ENCODE results near the gene LGSN. TPM values are rescaled to one million over a fixed set of nuclear protein-coding genes. Genes with fewer than 3 reads are reported as not detected.
"Not testable (repeated sequence)": the region's sequence is repeated elsewhere in the genome, so short reads cannot be mapped to it uniquely, and the experiment has no call there.

LGSN gene
- total and polyA plus RNA-seq, 3 experiments from 2014 or later, result 0.12 TPM; not detected in 2

GRCh38 chr6:63349401-63349800, 29.6 kb upstream of the LGSN start:
- Histone ChIP-seq H3K27ac (ENCODE audit: low read depth, low read length) (no peak overlapping the region), H3K9me3 (ENCODE audit: low read length) (no peaks in the 10 kb centered on the region), H3K4me3 (ENCODE audit: low read length) (no peak overlapping the region), H3K4me1 (ENCODE audit: insufficient read depth, low read length) (no peaks in the 10 kb centered on the region), H3K36me3 (ENCODE audit: insufficient read depth, low read length) (no peaks in the 10 kb centered on the region), H3K27me3 (ENCODE audit: insufficient read depth, low read length, poor library complexity, severe bottlenecking) (no peaks in the 10 kb centered on the region)
- H3K4me3 Mint-ChIP-seq, result no peak overlapping the region
- DNase-seq, result no peak
- peaks cover 0 to 4% (median 3%) of the 10 kb centered on the region in 5 donors for H3K9me3 Mint-ChIP-seq
- H3K27me3 Mint-ChIP-seq, result no peaks in the 10 kb centered on the region
- peaks cover 0 to 1% (median 0%) of the 10 kb centered on the region in 3 donors for H3K36me3 Mint-ChIP-seq
- H3K4me1 Mint-ChIP-seq, result peaks cover 0 to 10% (median 9%) of the 10 kb centered on the region in 3 donors
- POLR2A ChIA-PET, result no interaction called here
- CTCF ChIA-PET, result no interaction called here
- H3K27ac Mint-ChIP-seq, result no peak overlapping the region

- CTCF ChIA-PET, result no interaction called here
- Histone ChIP-seq H3K9me3 (ENCODE audit: low read length) (no peaks in the 10 kb centered on the region), H3K36me3 (ENCODE audit: insufficient read depth, low read length) (no peaks in the 10 kb centered on the region), H3K27ac (ENCODE audit: low read depth, low read length) (no peak overlapping the region), H3K4me1 (ENCODE audit: insufficient read depth, low read length) (no peaks in the 10 kb centered on the region), H3K27me3 (ENCODE audit: insufficient read depth, low read length, poor library complexity, severe bottlenecking) (no peaks in the 10 kb centered on the region), H3K4me3 (ENCODE audit: low read length) (no peak overlapping the region)
- Mint-ChIP-seq H3K27ac (no peak overlapping the region), H3K27me3 (no peaks in the 10 kb centered on the region), H3K9me3 (peaks cover 0 to 4% (median 2%) of the 10 kb centered on the region in 5 donors), H3K4me1 (peaks cover 0 to 10% (median 9%) of the 10 kb centered on the region in 3 donors), H3K4me3 (no peak overlapping the region), H3K36me3 (peaks cover 0 to 1% (median 0%) of the 10 kb centered on the region in 3 donors)
- DNase-seq, result no peak
- POLR2A ChIA-PET, result no interaction called here
These were observed 29.1 kb upstream of the LGSN start for GRCh38 chr6:63348836-63349235.

- CTCF ChIA-PET, result no interaction called here
- Mint-ChIP-seq H3K9me3 (peaks cover 0 to 4% (median 2%) of the 10 kb centered on the region in 5 donors), H3K36me3 (peaks cover 0 to 1% (median 0%) of the 10 kb centered on the region in 3 donors), H3K27me3 (no peaks in the 10 kb centered on the region), H3K4me3 (no peak overlapping the region), H3K27ac (no peak overlapping the region), H3K4me1 (peaks cover 0 to 8% (median 6%) of the 10 kb centered on the region in 3 donors)
- no peaks in the 10 kb centered on the region for H3K9me3 ChIP-seq (ENCODE audit: low read length)
- DNase-seq, result no peak
- no peaks in the 10 kb centered on the region for H3K4me1 ChIP-seq (ENCODE audit: insufficient read depth, low read length)
- no peak overlapping the region for H3K4me3 ChIP-seq (ENCODE audit: low read length)
- H3K36me3 ChIP-seq (ENCODE audit: insufficient read depth, low read length), result no peaks in the 10 kb centered on the region
- no peaks in the 10 kb centered on the region for H3K27me3 ChIP-seq (ENCODE audit: insufficient read depth, low read length, poor library complexity, severe bottlenecking)
- no peak overlapping the region for H3K27ac ChIP-seq (ENCODE audit: low read depth, low read length)
- POLR2A ChIA-PET, result no interaction called here
These were observed 27.8 kb upstream of the LGSN start for GRCh38 chr6:63347599-63347998.

DNA sequence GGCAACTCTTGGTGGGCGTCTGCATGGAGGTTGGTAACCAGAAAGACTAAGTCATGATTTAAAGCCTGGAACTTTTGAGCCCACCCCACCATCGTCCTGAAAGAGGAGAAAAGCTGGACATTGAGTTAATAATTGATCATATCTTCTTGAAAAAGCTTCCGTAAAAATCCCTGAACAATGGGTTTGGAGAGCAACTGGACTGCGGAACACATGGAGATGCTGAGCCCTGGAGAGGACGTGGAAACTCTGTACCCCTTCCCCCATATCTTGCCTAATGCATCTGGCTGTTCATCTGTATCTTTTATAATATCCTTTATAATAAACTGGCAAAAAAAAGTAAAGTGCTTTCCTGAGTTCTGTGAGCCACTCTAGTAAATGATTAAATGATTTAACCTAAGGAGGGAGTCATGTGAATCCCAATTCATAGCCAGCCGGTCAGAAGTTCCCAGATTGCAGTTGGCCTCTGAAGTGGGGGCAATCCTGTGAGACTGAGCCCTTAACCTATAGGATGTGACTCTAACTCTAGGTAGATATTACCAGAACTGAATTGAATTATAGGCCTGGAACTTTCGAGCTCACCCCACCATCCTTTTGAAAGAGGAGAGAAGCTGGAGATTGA, 26.5 kb upstream of the LGSN start:
- Mint-ChIP-seq H3K27me3 (no peaks in the 10 kb centered on the region), H3K9me3 (peaks cover 0 to 4% (median 3%) of the 10 kb centered on the region in 5 donors), H3K36me3 (peaks cover 0 to 1% (median 0%) of the 10 kb centered on the region in 3 donors), H3K4me3 (no peak overlapping the region), H3K4me1 (no peaks in the 10 kb centered on the region), H3K27ac (no peak overlapping the region)
- CTCF ChIA-PET, result no interaction called here
- Histone ChIP-seq H3K9me3 (ENCODE audit: low read length) (no peaks in the 10 kb centered on the region), H3K4me3 (ENCODE audit: low read length) (no peak overlapping the region), H3K27me3 (ENCODE audit: insufficient read depth, low read length, poor library complexity, severe bottlenecking) (no peaks in the 10 kb centered on the region), H3K4me1 (ENCODE audit: insufficient read depth, low read length) (no peaks in the 10 kb centered on the region), H3K27ac (ENCODE audit: low read depth, low read length) (no peak overlapping the region), H3K36me3 (ENCODE audit: insufficient read depth, low read length) (no peaks in the 10 kb centered on the region)
- no peak for DNase-seq
- POLR2A ChIA-PET, result no interaction called here

DNA sequence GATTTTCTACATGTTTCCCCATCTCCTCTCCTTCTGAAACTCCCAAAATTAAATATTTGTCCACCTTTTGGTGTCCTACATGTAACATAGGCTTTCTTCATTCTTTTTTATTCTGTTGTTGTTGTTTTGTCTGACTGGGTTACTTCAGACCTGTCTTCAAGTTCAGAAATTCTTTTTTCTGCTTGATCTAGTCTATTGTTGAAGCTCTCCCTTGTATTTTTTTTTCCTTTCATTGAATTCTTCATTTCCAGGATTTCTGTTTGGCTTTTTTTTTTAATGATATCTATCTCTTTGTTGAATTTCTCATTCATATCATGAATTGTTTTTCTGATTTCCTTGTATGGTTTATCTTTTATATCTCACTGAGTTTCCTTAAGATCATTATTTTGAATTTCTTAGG, 20.6 kb upstream of the LGSN start:
- no peak overlapping the region for H3K4me3 ChIP-seq (ENCODE audit: low read length)
- H3K4me1 ChIP-seq (ENCODE audit: insufficient read depth, low read length), result no peaks in the 10 kb centered on the region
- no peak for DNase-seq
- Mint-ChIP-seq H3K4me1 (no peaks in the 10 kb centered on the region), H3K27me3 (no peaks in the 10 kb centered on the region), H3K9me3 (peaks cover 7 to 25% (median 11%) of the 10 kb centered on the region in 5 donors), H3K4me3 (no peak overlapping the region), H3K27ac (no peak overlapping the region), H3K36me3 (no peaks in the 10 kb centered on the region)
- ChIA-PET POLR2A (no interaction called here), CTCF (no interaction called here)
- H3K27me3 ChIP-seq (ENCODE audit: insufficient read depth, low read length, poor library complexity, severe bottlenecking), result no peaks in the 10 kb centered on the region
- H3K36me3 ChIP-seq (ENCODE audit: insufficient read depth, low read length), result no peaks in the 10 kb centered on the region
- no peak overlapping the region for H3K27ac ChIP-seq (ENCODE audit: low read depth, low read length)
- peaks cover 4% of the 10 kb centered on the region for H3K9me3 ChIP-seq (ENCODE audit: low read length)

DNA sequence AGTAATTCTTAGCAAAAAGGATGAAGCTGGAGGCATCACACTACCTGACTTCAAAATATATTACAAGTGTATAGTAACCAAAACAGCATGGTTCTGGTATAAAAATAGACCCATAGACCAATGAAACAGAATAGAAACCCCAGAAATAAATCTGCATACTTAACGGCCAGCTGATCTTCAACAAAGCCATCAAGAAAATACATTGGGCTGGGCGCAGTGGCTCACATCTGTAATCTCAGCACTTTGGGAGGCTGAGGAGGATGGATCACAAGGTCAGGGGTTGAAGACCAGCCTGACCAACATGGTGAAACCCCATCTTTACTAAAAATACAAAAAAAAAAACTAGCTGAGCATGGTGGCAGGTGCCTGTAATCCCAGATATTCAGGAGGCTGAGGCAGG, 14.9 kb upstream of the LGSN start:
- H3K4me1 ChIP-seq (ENCODE audit: insufficient read depth, low read length); H3K27ac Mint-ChIP-seq; POLR2A ChIA-PET; H3K27me3 ChIP-seq (ENCODE audit: insufficient read depth, low read length, poor library complexity, severe bottlenecking); H3K4me3 ChIP-seq (ENCODE audit: low read length); H3K27ac ChIP-seq (ENCODE audit: low read depth, low read length); DNase-seq; H3K36me3 ChIP-seq (ENCODE audit: insufficient read depth, low read length); H3K36me3 Mint-ChIP-seq; CTCF ChIA-PET; H3K4me1 Mint-ChIP-seq; H3K4me3 Mint-ChIP-seq; H3K9me3 ChIP-seq (ENCODE audit: low read length); H3K27me3 Mint-ChIP-seq: not testable (repeated sequence)
- H3K9me3 Mint-ChIP-seq, result peaks cover 0 to 25% (median 8%) of the 10 kb centered on the region in 5 donors

GRCh38 chr6:63333440-63333839, 13.7 kb upstream of the LGSN start:
- CTCF ChIA-PET, result no interaction called here
- Histone ChIP-seq H3K27me3 (ENCODE audit: insufficient read depth, low read length, poor library complexity, severe bottlenecking) (no peaks in the 10 kb centered on the region), H3K9me3 (ENCODE audit: low read length) (no peaks in the 10 kb centered on the region), H3K36me3 (ENCODE audit: insufficient read depth, low read length) (no peaks in the 10 kb centered on the region), H3K4me1 (ENCODE audit: insufficient read depth, low read length) (no peaks in the 10 kb centered on the region), H3K4me3 (ENCODE audit: low read length) (no peak overlapping the region), H3K27ac (ENCODE audit: low read depth, low read length) (no peak overlapping the region)
- H3K4me3 Mint-ChIP-seq, result no peak overlapping the region
- H3K4me1 Mint-ChIP-seq, result no peaks in the 10 kb centered on the region
- H3K27ac Mint-ChIP-seq, result no peak overlapping the region
- no peaks in the 10 kb centered on the region for H3K36me3 Mint-ChIP-seq
- peaks cover 0 to 2% of the 10 kb centered on the region in 2 donors for H3K27me3 Mint-ChIP-seq
- POLR2A ChIA-PET, result no interaction called here
- peaks cover 0 to 14% (median 5%) of the 10 kb centered on the region in 5 donors for H3K9me3 Mint-ChIP-seq
- DNase-seq, result no peak

- H3K36me3 ChIP-seq (ENCODE audit: insufficient read depth, low read length); H3K27ac ChIP-seq (ENCODE audit: low read depth, low read length); H3K4me1 ChIP-seq (ENCODE audit: insufficient read depth, low read length); H3K9me3 ChIP-seq (ENCODE audit: low read length); H3K27me3 Mint-ChIP-seq; DNase-seq; CTCF ChIA-PET; H3K4me3 ChIP-seq (ENCODE audit: low read length); H3K4me3 Mint-ChIP-seq; H3K27me3 ChIP-seq (ENCODE audit: insufficient read depth, low read length, poor library complexity, severe bottlenecking); H3K27ac Mint-ChIP-seq; POLR2A ChIA-PET; H3K36me3 Mint-ChIP-seq; H3K4me1 Mint-ChIP-seq: not testable (repeated sequence)
- peaks cover 1 to 15% (median 5%) of the 10 kb centered on the region in 5 donors for H3K9me3 Mint-ChIP-seq
These were observed 6.8 kb upstream of the LGSN start for GRCh38 chr6:63326630-63327029.
